Hepatocyte (in vitro differentiated cells): ENCODE results near the gene XIRP2. TPM values are rescaled to one million over a fixed set of nuclear protein-coding genes. Genes with fewer than 3 reads are reported as not detected.

ENCODE experiments used
- DNase-seq: peaks from one replicate; pipeline ENCODE4 v3.0.0-alpha.2; 2016; ENCODE audit warnings: low spot score
- H2AFZ ChIP-seq: fragments of 200-600 bp; sonication (generic); 2 replicates; pipeline ENCODE4 v1.6.0; 2016; ENCODE audit warnings: antibody characterized with exemption, mild to moderate bottlenecking
- H3K27ac ChIP-seq: fragments of 200-600 bp; sonication (generic); 2 replicates; pipeline ENCODE4 v1.5.1; 2016; ENCODE audit warnings: mild to moderate bottlenecking
- H3K27me3 ChIP-seq: fragments of 200-600 bp; sonication (generic); 2 replicates; pipeline ENCODE4 v1.6.1; 2016
- H3K36me3 ChIP-seq: fragments of 200-600 bp; sonication (generic); replicated peaks from 2 replicates; pipeline ENCODE4 v1.5.1; 2016; ENCODE audit warnings: low read depth; ENCODE audit not compliant: insufficient read depth
- H3K4me1 ChIP-seq: fragments of 200-600 bp; sonication (generic); 2 replicates; pipeline ENCODE4 v1.5.1; 2016; ENCODE audit warnings: mild to moderate bottlenecking, moderate library complexity; ENCODE audit not compliant: insufficient read depth
- H3K4me2 ChIP-seq: fragments of 200-600 bp; sonication (generic); 2 replicates; pipeline ENCODE4 v1.6.0; 2016
- H3K4me3 ChIP-seq: fragments of 200-600 bp; sonication (generic); 2 replicates; pipeline ENCODE4 v1.5.1; 2016; ENCODE audit warnings: mild to moderate bottlenecking
- H3K79me2 ChIP-seq: fragments of 200-600 bp; sonication (generic); 2 replicates; pipeline ENCODE4 v1.6.0; 2017; ENCODE audit warnings: mild to moderate bottlenecking
- H3K9me2 ChIP-seq: fragments of 200-600 bp; sonication (generic); replicated peaks from 2 replicates; pipeline ENCODE4 v1.6.0; 2017; ENCODE audit warnings: mild to moderate bottlenecking; ENCODE audit not compliant: insufficient read depth
- H3K9me3 ChIP-seq: fragments of 200-600 bp; sonication (generic); 2 replicates; pipeline ENCODE4 v1.5.1; 2016; ENCODE audit warnings: low read depth, mild to moderate bottlenecking
- H4K20me1 ChIP-seq: fragments of 200-600 bp; sonication (generic); 2 replicates; pipeline ENCODE4 v1.6.0; 2016; ENCODE audit warnings: mild to moderate bottlenecking; ENCODE audit not compliant: insufficient read depth, poor library complexity, severe bottlenecking
- EZH2 ChIP-seq: fragments of 200-600 bp; sonication (generic); IDR thresholded peaks from 2 replicates; pipeline ENCODE4 v1.6.1; 2016; ENCODE audit warnings: antibody characterized with exemption, mild to moderate bottlenecking, borderline replicate concordance
- EZH2phosphoT487 ChIP-seq: fragments of 200-600 bp; sonication (generic); IDR thresholded peaks from one replicate; pipeline ENCODE4 v1.6.1; 2018; ENCODE audit warnings: antibody characterized with exemption, mild to moderate bottlenecking, low read depth, moderate library complexity; ENCODE audit not compliant: unreplicated experiment, severe bottlenecking
- WGBS: methylation state at CpG from one replicate; pipeline ENCODE4 v1.1.6; 2016; ENCODE audit warnings: low lambda C conversion rate; ENCODE audit errors: missing lambda C conversion rate; 5-methylcytosine and 5-hydroxymethylcytosine counted together
- polyA plus RNA-seq: library from polyadenylated mRNA; unstranded; fragments of >200 nt; fragmentation: Nextera tagmentation; extraction: Ambion mirVana; gene quantifications from 2 replicates; pipeline ENCODE4 v1.2.1, GENCODE V29; 2016
- total RNA-seq: library from RNA; depleted of rRNA; stranded (reverse); fragments of >200 nt; gene quantifications from 2 replicates; pipeline ENCODE4 v1.2.3, GENCODE V29; 2014
- TF ChIP-seq, protein P1 (sequence below): fragments of 200-600 bp; sonication (generic); IDR thresholded peaks from 2 replicates; pipeline ENCODE4 v1.5.1; 2016; ENCODE audit warnings: antibody characterized with exemption, mild to moderate bottlenecking; ENCODE audit not compliant: poor library complexity

XIRP2 gene
- total and polyA plus RNA-seq, 2 experiments from 2014 or later = not detected

GRCh38 chr2:167177196-167177595 lies 288.9 kb downstream of the XIRP2 start:
- DNase-seq = no peak
- H3K4me2 ChIP-seq = no peak overlapping the region
- TF ChIP-seq EZH2 (no peak), EZH2phosphoT487 (no peak)
- TF ChIP-seq, protein P1, sequence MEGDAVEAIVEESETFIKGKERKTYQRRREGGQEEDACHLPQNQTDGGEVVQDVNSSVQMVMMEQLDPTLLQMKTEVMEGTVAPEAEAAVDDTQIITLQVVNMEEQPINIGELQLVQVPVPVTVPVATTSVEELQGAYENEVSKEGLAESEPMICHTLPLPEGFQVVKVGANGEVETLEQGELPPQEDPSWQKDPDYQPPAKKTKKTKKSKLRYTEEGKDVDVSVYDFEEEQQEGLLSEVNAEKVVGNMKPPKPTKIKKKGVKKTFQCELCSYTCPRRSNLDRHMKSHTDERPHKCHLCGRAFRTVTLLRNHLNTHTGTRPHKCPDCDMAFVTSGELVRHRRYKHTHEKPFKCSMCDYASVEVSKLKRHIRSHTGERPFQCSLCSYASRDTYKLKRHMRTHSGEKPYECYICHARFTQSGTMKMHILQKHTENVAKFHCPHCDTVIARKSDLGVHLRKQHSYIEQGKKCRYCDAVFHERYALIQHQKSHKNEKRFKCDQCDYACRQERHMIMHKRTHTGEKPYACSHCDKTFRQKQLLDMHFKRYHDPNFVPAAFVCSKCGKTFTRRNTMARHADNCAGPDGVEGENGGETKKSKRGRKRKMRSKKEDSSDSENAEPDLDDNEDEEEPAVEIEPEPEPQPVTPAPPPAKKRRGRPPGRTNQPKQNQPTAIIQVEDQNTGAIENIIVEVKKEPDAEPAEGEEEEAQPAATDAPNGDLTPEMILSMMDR = no peak
- H4K20me1 ChIP-seq = no peaks in the 10 kb centered on the region
- no peak overlapping the region for H3K27ac ChIP-seq
- H3K4me1 ChIP-seq = no peaks in the 10 kb centered on the region
- H3K36me3 ChIP-seq = no peaks in the 10 kb centered on the region
- H3K4me3 ChIP-seq = no peak overlapping the region
- H3K9me2 ChIP-seq = no peaks in the 10 kb centered on the region
- H3K79me2 ChIP-seq = no peaks in the 10 kb centered on the region
- H2AFZ ChIP-seq = no peak overlapping the region
- no peaks in the 10 kb centered on the region for H3K9me3 ChIP-seq
- no peaks in the 10 kb centered on the region for H3K27me3 ChIP-seq

GRCh38 chr2:167181134-167181533 lies 292.9 kb downstream of the XIRP2 start:
- no peak overlapping the region for H3K4me2 ChIP-seq

GRCh38 chr2:167181688-167182087 lies 293.4 kb downstream of the XIRP2 start:
- Histone ChIP-seq H3K36me3 (no peaks in the 10 kb centered on the region), H3K9me3 (no peaks in the 10 kb centered on the region), H3K4me1 (no peaks in the 10 kb centered on the region), H3K79me2 (no peaks in the 10 kb centered on the region), H4K20me1 (no peaks in the 10 kb centered on the region), H3K4me2 (no peak overlapping the region), H3K27me3 (no peaks in the 10 kb centered on the region), H2AFZ (no peak overlapping the region), H3K27ac (no peak overlapping the region), H3K4me3 (no peak overlapping the region), H3K9me2 (no peaks in the 10 kb centered on the region)
- DNase-seq = no peak
- WGBS = 91% methylated on average over 4 of the region's 4 CpGs
- TF ChIP-seq, protein P1 = no peak
- TF ChIP-seq EZH2phosphoT487 = no peak
- TF ChIP-seq EZH2 = no peak

More at GRCh38 chr2:167181134-167181533, 292.9 kb downstream of the XIRP2 start:
- Histone ChIP-seq H3K9me2 (no peaks in the 10 kb centered on the region), H3K9me3 (no peaks in the 10 kb centered on the region), H3K79me2 (no peaks in the 10 kb centered on the region), H3K4me3 (no peak overlapping the region), H4K20me1 (no peaks in the 10 kb centered on the region), H3K4me1 (no peaks in the 10 kb centered on the region), H3K36me3 (no peaks in the 10 kb centered on the region), H2AFZ (no peak overlapping the region), H3K27ac (no peak overlapping the region), H3K27me3 (no peaks in the 10 kb centered on the region)
- TF ChIP-seq, protein P1 = no peak
- TF ChIP-seq EZH2phosphoT487 = no peak
- no peak for TF ChIP-seq EZH2
- 53% methylated on average over 3 of the region's 3 CpGs for WGBS
- no peak for DNase-seq

DNA sequence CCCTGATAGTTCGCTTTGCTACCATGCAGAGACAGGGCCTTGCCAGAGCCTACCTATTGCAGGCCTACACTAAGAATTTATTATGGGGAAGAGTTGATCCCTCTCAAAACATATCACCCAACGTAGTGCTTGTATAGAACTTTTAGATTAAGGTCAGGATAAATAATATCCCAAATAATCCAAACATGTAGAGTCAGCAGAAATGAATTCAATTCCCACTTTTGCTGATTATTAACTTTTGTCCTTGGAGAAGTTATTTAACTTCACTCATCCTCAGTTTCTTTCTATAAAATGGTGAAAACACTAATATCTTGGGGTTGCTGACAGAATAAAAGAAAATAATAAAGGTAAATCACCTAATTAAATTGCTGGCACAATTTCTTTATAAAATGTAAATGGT lies 294.1 kb downstream of the XIRP2 start:
- TF ChIP-seq, protein P1 = no peak
- TF ChIP-seq EZH2phosphoT487 = no peak
- no peak for TF ChIP-seq EZH2
- H3K36me3 ChIP-seq = no peaks in the 10 kb centered on the region
- WGBS = 81% methylated on average over 2 of the region's 2 CpGs

More for the DNA sequence above, 294.1 kb downstream of the XIRP2 start:
- Histone ChIP-seq H3K4me2 (no peak overlapping the region), H3K27ac (no peak overlapping the region), H3K79me2 (no peaks in the 10 kb centered on the region), H3K9me2 (no peaks in the 10 kb centered on the region), H2AFZ (no peak overlapping the region), H3K4me3 (no peak overlapping the region), H4K20me1 (no peaks in the 10 kb centered on the region), H3K27me3 (no peaks in the 10 kb centered on the region), H3K4me1 (no peaks in the 10 kb centered on the region), H3K9me3 (no peaks in the 10 kb centered on the region)
- no peak for DNase-seq
